Erythroblast (primary cell): ENCODE data around the gene CCDC157.

Source experiments
- GATA1 ChIP-seq: IDR thresholded peaks from 2 replicates; pipeline ENCODE4 v1.6.1; 2011; ENCODE audit warnings: low read depth, mild to moderate bottlenecking, control low read depth, low read length, moderate library complexity
- POLR2A ChIP-seq: IDR thresholded peaks from 2 replicates; pipeline ENCODE4 v1.6.1; 2011; ENCODE audit warnings: mild to moderate bottlenecking, low read length

GRCh38 chr22:30358541-30358940, 1.7 kb downstream of the CCDC157 start:
- TF ChIP-seq POLR2A (no peak), GATA1 (no peak)
